Heart right ventricle (tissue), 16 donors: ENCODE results near the gene CPXM2. TPM values are rescaled to one million over a fixed set of nuclear protein-coding genes. Genes with fewer than 3 reads are reported as not detected.

Experiments used
- ATAC-seq, 8 donors: fragments of 200-7000 bp; cut with Tn5 transposase; one replicate each; pipeline ENCODE4 v1.9.1; 2020; ENCODE audit warnings: mild to moderate bottlenecking in 8 of 8, moderate library complexity in 8 of 8, moderate number of reproducible peaks in 1 of 8
- DNase-seq, 2 donors: peaks; one replicate each; pipeline ENCODE4 v3.0.0-alpha.2; 2020
- H3K27ac ChIP-seq, 10 donors: fragments of 200-600 bp; sonication (generic) in 2 of 10; one replicate each; pipeline versions ENCODE4 v1.5.0 to v1.8.0; 2020 to 2022; ENCODE audit warnings: mild to moderate bottlenecking in 3 of 10
- H3K27me3 ChIP-seq, 7 donors: fragments of 200-600 bp; one replicate each; pipeline ENCODE4 v1.8.0; 2021 to 2022; ENCODE audit warnings: mild to moderate bottlenecking in 2 of 7
- H3K36me3 ChIP-seq, 9 donors: fragments of 200-600 bp; sonication (generic) in 1 of 9; one replicate each; pipeline versions ENCODE4 v1.5.0 to v1.8.0; 2020 to 2022; ENCODE audit warnings: mild to moderate bottlenecking in 2 of 9
- H3K4me1 ChIP-seq, 9 donors: fragments of 200-600 bp; sonication (generic) in 1 of 9; one replicate each; pipeline versions ENCODE4 v1.5.0 to v1.8.0; 2020 to 2022; ENCODE audit warnings: mild to moderate bottlenecking in 4 of 9
- H3K4me3 ChIP-seq, 10 donors: fragments of 200-600 bp; sonication (generic) in 2 of 10; one replicate each; pipeline versions ENCODE4 v1.5.0 to v1.8.0; 2020 to 2022; ENCODE audit warnings: mild to moderate bottlenecking in 7 of 10, moderate library complexity in 2 of 10
- H3K9me3 ChIP-seq, 11 donors: fragments of 200-600 bp in 10 of 11; sonication (generic) in 2 of 11; one replicate each; pipeline versions ENCODE4 v1.5.0 to v1.8.0; 2013 to 2022; ENCODE audit warnings: mild to moderate bottlenecking in 2 of 11, control low read depth in 1 of 11, moderate library complexity in 1 of 11
- WGBS, 2 donors: extraction: QIAGEN DNeasy Blood & Tissue Kit; methylation state at CpG; one replicate each; pipeline ENCODE4 v1.1.7; 2013; ENCODE audit warnings: inconsistent platforms in 1 of 2; 5-methylcytosine and 5-hydroxymethylcytosine counted together
- intact Hi-C, 10 donors: fragments of 100-400 bp; cut with DNase I; formaldehyde crosslinking; loops; one replicate each; pipeline versions ENCODE4 v1.11.1 to v1.14.2; 2022
- polyA plus RNA-seq, 2 donors: library from polyadenylated mRNA; stranded (reverse); fragments of 200-250 nt; gene quantifications; one replicate each; pipeline ENCODE4 v1.2.3, GENCODE V29; 2013
- total RNA-seq, 10 donors: library from RNA; stranded (reverse); fragmentation: NEBNext Ultra II Directional in 3 of 10; extraction: Animal tissue kit (Norgen Biotek cat#: 25700) in 3 of 10; gene quantifications; one replicate each; pipeline versions ENCODE4 v1.2.1 to v1.2.4, GENCODE V29; 2021 to 2023
- TF ChIP-seq, protein P1 (sequence below), 9 donors: fragments of 200-600 bp; sonication (generic) in 2 of 9; IDR thresholded peaks; one replicate each; pipeline versions ENCODE4 v1.5.0 to v1.8.0; 2021 to 2022; ENCODE audit warnings: antibody characterized with exemption in 9 of 9, mild to moderate bottlenecking in 5 of 9, moderate library complexity in 1 of 9
- donor health status: Arrhythmogenic right ventricular cardiomyopathy.
- donor health status: ischemic (EF 13 %, LVEDD 7.1; RV severe dilation, severe dysfunction).
- donor health status: healthy with polysubstance abuse.
- donor health status: DM: no; HTN: yes; CAD: no.
- donor health status: DM: no; HTN: no; CAD: no.
- donor health status: ischemic (EF 25% LVEDD 6.9; RV normal size, moderate dysfunction).
- donor health status: ischemic (EF 25% LVEDD 5.7; RV mildly dilated, moderate dysfunction).
- donor health status: healthy.
- donor health status: DM: yes; HTN: yes; CAD: no.
- donor health status: Ischemic cardiomyopathy.
- donor health status: ischemic (EF 35%, LVEDD 5.7; RV mildly dilated, moderate dysfunction).
- donor health status: nonischemic (EF 11% LVEDD 7.7; RV severe dilation, severe dysfunction).
- donor health status: DM: yes; HTN: yes; CAD: no.
- donor health status: PGD.
- donor health status: ischemic (EF 29% LVEDD 5.4; RV normal size, mild dysfunction).
- donor health status: nonischemic (EF 23%, LVEDD 6.1; RV moderate dilation, normal function).

CPXM2 gene
- total and polyA plus RNA-seq, 12 donors = 2.0 to 9.8 (median 3.8) TPM

GRCh38 chr10:123897146-123897545 lies 5.5 kb upstream of the CPXM2 start:
- DNase-seq = no peak
- Histone ChIP-seq H3K4me3 (no peak overlapping the region), H3K4me1 (no peaks in the 10 kb centered on the region), H3K9me3 (peaks cover 0 to 18% (median 5%) of the 10 kb centered on the region in 11 donors), H3K36me3 (no peaks in the 10 kb centered on the region), H3K27ac (no peak overlapping the region), H3K27me3 (peaks cover 0 to 22% (median 8%) of the 10 kb centered on the region in 7 donors)
- intact Hi-C loops = no loop called here
- TF ChIP-seq, protein P1, sequence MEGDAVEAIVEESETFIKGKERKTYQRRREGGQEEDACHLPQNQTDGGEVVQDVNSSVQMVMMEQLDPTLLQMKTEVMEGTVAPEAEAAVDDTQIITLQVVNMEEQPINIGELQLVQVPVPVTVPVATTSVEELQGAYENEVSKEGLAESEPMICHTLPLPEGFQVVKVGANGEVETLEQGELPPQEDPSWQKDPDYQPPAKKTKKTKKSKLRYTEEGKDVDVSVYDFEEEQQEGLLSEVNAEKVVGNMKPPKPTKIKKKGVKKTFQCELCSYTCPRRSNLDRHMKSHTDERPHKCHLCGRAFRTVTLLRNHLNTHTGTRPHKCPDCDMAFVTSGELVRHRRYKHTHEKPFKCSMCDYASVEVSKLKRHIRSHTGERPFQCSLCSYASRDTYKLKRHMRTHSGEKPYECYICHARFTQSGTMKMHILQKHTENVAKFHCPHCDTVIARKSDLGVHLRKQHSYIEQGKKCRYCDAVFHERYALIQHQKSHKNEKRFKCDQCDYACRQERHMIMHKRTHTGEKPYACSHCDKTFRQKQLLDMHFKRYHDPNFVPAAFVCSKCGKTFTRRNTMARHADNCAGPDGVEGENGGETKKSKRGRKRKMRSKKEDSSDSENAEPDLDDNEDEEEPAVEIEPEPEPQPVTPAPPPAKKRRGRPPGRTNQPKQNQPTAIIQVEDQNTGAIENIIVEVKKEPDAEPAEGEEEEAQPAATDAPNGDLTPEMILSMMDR (IDR thresholded peaks at IDR 0.05) = peak in 3 of 9 donors; percentile 14 to 21 (median 18)
- ATAC-seq = no peak
- 78 to 80% methylated on average over 4 of the region's 4 CpGs for WGBS, 2 donors

DNA sequence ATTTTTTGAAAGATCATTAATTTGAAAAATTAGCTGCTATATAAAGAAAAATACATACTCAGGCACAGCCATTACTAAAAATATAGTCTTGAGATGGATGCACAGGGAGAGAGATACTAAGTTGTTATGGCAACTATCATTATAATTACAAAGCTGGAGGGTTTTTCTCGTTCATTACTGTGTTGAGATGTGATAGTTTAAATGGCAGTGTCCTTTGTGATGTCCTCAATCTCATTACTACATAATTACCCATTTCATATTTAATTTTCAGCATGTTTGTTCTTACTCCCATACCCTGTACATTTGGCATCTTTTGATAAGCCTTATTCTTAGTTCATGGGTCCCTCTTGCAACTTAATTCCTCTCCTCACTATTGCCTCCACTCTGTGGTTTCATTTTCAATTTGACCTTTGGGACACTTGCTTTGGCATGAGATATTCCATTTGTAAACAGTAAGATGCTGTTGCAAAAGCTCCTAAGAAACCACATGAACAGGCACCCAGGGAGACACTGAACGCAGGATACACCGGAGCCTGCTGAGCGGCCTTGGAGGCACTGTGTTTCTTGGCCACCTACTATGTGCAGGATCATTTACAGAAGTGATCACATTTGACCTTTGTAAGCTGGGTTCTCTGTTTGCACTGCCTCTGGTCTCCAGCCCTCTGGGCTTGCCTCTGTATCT lies 4.8 kb upstream of the CPXM2 start:
- Histone ChIP-seq H3K4me1 (no peaks in the 10 kb centered on the region), H3K27ac (no peak overlapping the region), H3K4me3 (no peak overlapping the region), H3K9me3 (peaks cover 0 to 18% (median 5%) of the 10 kb centered on the region in 11 donors), H3K27me3 (peaks cover under 1 to 28% (median 14%) of the 10 kb centered on the region in 7 donors), H3K36me3 (no peaks in the 10 kb centered on the region)
- TF ChIP-seq, protein P1 (IDR thresholded peaks at IDR 0.05) = no peak
- ATAC-seq = peak in 2 of 8 donors; percentile 11 to 50
- WGBS, 2 donors = 72 to 75% methylated on average over 4 of the region's 4 CpGs
- DNase-seq = no peak
- intact Hi-C loops = no loop called here

DNA sequence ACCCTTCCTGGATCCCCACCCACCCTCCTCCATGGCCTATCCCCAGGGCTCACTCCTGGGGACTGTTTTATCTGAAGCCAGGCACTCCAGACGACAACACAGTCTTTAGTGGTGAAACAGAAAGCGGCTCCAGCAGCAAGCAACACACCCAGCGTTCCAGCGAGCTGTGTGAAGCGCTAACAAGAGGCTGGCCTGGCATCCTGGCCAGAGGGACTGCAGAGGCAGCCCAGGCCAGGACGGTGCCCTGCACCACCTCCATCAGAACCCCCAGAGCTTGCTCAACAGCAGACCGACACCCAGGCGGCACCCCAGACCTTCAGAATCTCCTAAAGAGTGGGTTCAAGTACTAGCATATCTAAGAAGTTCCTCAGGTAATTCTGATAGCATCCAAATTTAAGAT lies 2.0 kb upstream of the CPXM2 start:
- no peak overlapping the region for H3K27ac ChIP-seq
- DNase-seq (no peak), ATAC-seq (no peak)
- intact Hi-C loops = no loop called here
- 72 to 77% methylated on average over 8 of the region's 8 CpGs for WGBS, 2 donors
- H3K9me3 ChIP-seq = no peaks in the 10 kb centered on the region
- no peak overlapping the region for H3K4me3 ChIP-seq
- TF ChIP-seq, protein P1 (IDR thresholded peaks at IDR 0.05) = no peak
- peaks cover 0 to 3% (median 0%) of the 10 kb centered on the region in 9 donors for H3K4me1 ChIP-seq
- H3K27me3 ChIP-seq = peaks cover 6 to 47% (median 29%) of the 10 kb centered on the region in 7 donors
- H3K36me3 ChIP-seq = no peaks in the 10 kb centered on the region

- TF ChIP-seq, protein P1 (IDR thresholded peaks at IDR 0.05) = no peak
- intact Hi-C loops = no loop called here
- 38 to 55% methylated on average over 6 of the region's 6 CpGs for WGBS, 2 donors
- Histone ChIP-seq H3K36me3 (no peaks in the 10 kb centered on the region), H3K4me3 (peak overlapping the region in 9 of 10 donors; percentile 39 to 63 (median 54)), H3K4me1 (peaks cover 0 to 3% (median 0%) of the 10 kb centered on the region in 9 donors), H3K9me3 (no peaks in the 10 kb centered on the region), H3K27me3 (peaks cover 6 to 45% (median 29%) of the 10 kb centered on the region in 7 donors), H3K27ac (peak overlapping the region in 7 of 10 donors; percentile 22 to 81 (median 71))
- ATAC-seq (peak in 3 of 8 donors; percentile 14 to 41 (median 20)), DNase-seq (no peak)
Measured at GRCh38 chr10:123890756-123891143, 857 bp downstream of the CPXM2 start.
